HepG2 (cell line): Measurements from ENCODE around the gene SHF.

Experiments used
- ATF2 ChIP-seq: sonication (generic); formaldehyde crosslinking; IDR thresholded peaks from 2 replicates; pipeline ENCODE4 v1.4.0; 2020; ENCODE audit warnings: missing genetic modification reagents
- NFYB ChIP-seq: sonication (generic); formaldehyde crosslinking; IDR thresholded peaks from 2 replicates; pipeline ENCODE4 v1.4.0; 2020; ENCODE audit warnings: missing genetic modification reagents
- SKI ChIP-seq: fragments of 450-650 bp; IDR thresholded peaks from one replicate; pipeline ENCODE4 v1.6.1; 2018; ENCODE audit warnings: mild to moderate bottlenecking; ENCODE audit not compliant: partially characterized antibody

GRCh38 chr15:45137703-45138102, 50.1 kb downstream of the SHF start:
- TF ChIP-seq SKI (no peak), NFYB (no peak), ATF2 (CRISPR knock-in tag) (no peak)
